A673 (cell line): ENCODE data around the gene RAP1GDS1. TPM values are rescaled to one million over a fixed set of nuclear protein-coding genes. Genes with fewer than 3 reads are reported as not detected.

Source experiments
- BruUV-seq: library from RNA; stranded (reverse); fragments of 400-500 nt; replicated peaks from 2 replicates; lab custom pipeline; 2021; lab: Mats Ljungman, UMichigan
- CTCF ChIA-PET: fragments of 300-600 bp; sonication (Branson Sonifier 250); formaldehyde crosslinking; loops from one replicate; lab custom pipeline; 2022; ENCODE audit warnings: antibody characterized with exemption; lab: Charles Lee
- POLR2A ChIA-PET: fragments of 300-600 bp; sonication (Branson Sonifier 250); formaldehyde crosslinking; loops from one replicate; lab custom pipeline; 2022; ENCODE audit warnings: antibody characterized with exemption; ENCODE audit not compliant: low non-redundant PET; lab: Charles Lee
- DNase-seq: peaks from one replicate; pipeline ENCODE4 v3.0.0-alpha.2; 2015; ENCODE audit warnings: low spot score
- H3K27ac ChIP-seq: fragments of 200-600 bp; sonication (generic); 2 replicates; pipeline ENCODE4 v1.5.1; 2016; ENCODE audit warnings: mixed run types, low read depth, mild to moderate bottlenecking, mixed read lengths, antibody characterized with exemption, low read length; ENCODE audit not compliant: poor library complexity, severe bottlenecking
- H3K27me3 ChIP-seq: fragments of 200-600 bp; sonication (generic); replicated peaks from 2 replicates; pipeline ENCODE4 v1.6.1; 2017; ENCODE audit warnings: mixed run types, low read depth, mild to moderate bottlenecking, mixed read lengths, antibody characterized with exemption, low read length; ENCODE audit not compliant: insufficient read depth, poor library complexity
- H3K36me3 ChIP-seq: fragments of 200-600 bp; sonication (generic); 2 replicates; pipeline ENCODE4 v1.6.1; 2016; ENCODE audit warnings: mixed run types, mild to moderate bottlenecking, mixed read lengths, antibody characterized with exemption, low read length; ENCODE audit not compliant: insufficient read depth, poor library complexity, severe bottlenecking
- H3K4me1 ChIP-seq: fragments of 200-600 bp; sonication (generic); 2 replicates; pipeline ENCODE4 v1.6.1; 2017; ENCODE audit warnings: mixed run types, mild to moderate bottlenecking, mixed read lengths, antibody characterized with exemption, low read length; ENCODE audit not compliant: insufficient read depth, poor library complexity, severe bottlenecking
- H3K4me3 ChIP-seq: fragments of 200-600 bp; sonication (generic); 2 replicates; pipeline ENCODE4 v1.5.1; 2016; ENCODE audit warnings: low read depth, mixed run types, mild to moderate bottlenecking, mixed read lengths, low read length; ENCODE audit not compliant: poor library complexity, severe bottlenecking
- H3K9me3 ChIP-seq: fragments of 200-600 bp; sonication (generic); 2 replicates; pipeline ENCODE4 v1.6.1; 2016; ENCODE audit warnings: mixed run types, low read depth, mild to moderate bottlenecking, mixed read lengths, antibody characterized with exemption, low read length; ENCODE audit not compliant: poor library complexity, severe bottlenecking
- CTCF ChIP-seq: fragments of 300-800, 200-600 bp; sonication (generic); conservative IDR thresholded peaks from 2 replicates; pipeline ENCODE4 v1.5.1; 2017; ENCODE audit warnings: low read depth, mild to moderate bottlenecking, antibody characterized with exemption, low read length, moderate library complexity, mixed read lengths
- EZH2 ChIP-seq: fragments of 200-600 bp; sonication (generic); IDR thresholded peaks from 2 replicates; pipeline ENCODE4 v1.6.1; 2017; ENCODE audit warnings: borderline replicate concordance, low read depth, mild to moderate bottlenecking, mixed read lengths, antibody characterized with exemption, low read length; ENCODE audit not compliant: poor library complexity, severe bottlenecking
- intact Hi-C: fragments of 100-400 bp; cut with micrococcal nuclease; formaldehyde crosslinking; loops from one replicate; pipeline ENCODE4 v1.10.0; 2022; ENCODE audit not compliant: unreplicated experiment
- total RNA-seq: library from RNA; stranded (reverse); gene quantifications from 2 replicates; pipeline ENCODE4 v1.2.3, GENCODE V29; 2021

Gene RAP1GDS1
- total RNA-seq, 1 experiment from 2014 or later: 44.5 TPM

GRCh38 chr4:98242063-98242462, 19.1 kb upstream of the RAP1GDS1 start:
- POLR2A ChIA-PET: no interaction called here
- H3K27me3 ChIP-seq: no peaks in the 10 kb centered on the region
- intact Hi-C loops: no loop called here
- H3K36me3 ChIP-seq: no peaks in the 10 kb centered on the region
- H3K9me3 ChIP-seq: no peaks in the 10 kb centered on the region
- no peak overlapping the region for H3K4me3 ChIP-seq
- H3K4me1 ChIP-seq: no peaks in the 10 kb centered on the region
- BruUV-seq: no TSS peak
- TF ChIP-seq EZH2 (no peak), CTCF (no peak)
- H3K27ac ChIP-seq: no peak overlapping the region
- CTCF ChIA-PET: no interaction called here
- no peak for DNase-seq

GRCh38 chr4:98242538-98242937, 18.6 kb upstream of the RAP1GDS1 start:
- POLR2A ChIA-PET: no interaction called here
- no peaks in the 10 kb centered on the region for H3K27me3 ChIP-seq
- CTCF ChIA-PET: no interaction called here
- H3K4me3 ChIP-seq: no peak overlapping the region
- H3K36me3 ChIP-seq: no peaks in the 10 kb centered on the region
- DNase-seq: no peak
- no peaks in the 10 kb centered on the region for H3K9me3 ChIP-seq
- intact Hi-C loops: no loop called here
- TF ChIP-seq CTCF (no peak), EZH2 (no peak)
- H3K4me1 ChIP-seq: no peaks in the 10 kb centered on the region
- BruUV-seq: no TSS peak
- no peak overlapping the region for H3K27ac ChIP-seq

- no peaks in the 10 kb centered on the region for H3K27me3 ChIP-seq
- ChIA-PET CTCF (no interaction called here), POLR2A (no interaction called here)
- no TSS peak for BruUV-seq
- H3K27ac ChIP-seq: no peak overlapping the region
- no peaks in the 10 kb centered on the region for H3K36me3 ChIP-seq
- no peak overlapping the region for H3K4me3 ChIP-seq
- no peaks in the 10 kb centered on the region for H3K4me1 ChIP-seq
- H3K9me3 ChIP-seq: no peaks in the 10 kb centered on the region
- intact Hi-C loops: no loop called here
- TF ChIP-seq CTCF (no peak), EZH2 (no peak)
- DNase-seq: no peak
Observed at GRCh38 chr4:98245226-98245625, 16.0 kb upstream of the RAP1GDS1 start.
